ENCODE measurements around the gene NEMP1.

The NEMP1 gene

DNA sequence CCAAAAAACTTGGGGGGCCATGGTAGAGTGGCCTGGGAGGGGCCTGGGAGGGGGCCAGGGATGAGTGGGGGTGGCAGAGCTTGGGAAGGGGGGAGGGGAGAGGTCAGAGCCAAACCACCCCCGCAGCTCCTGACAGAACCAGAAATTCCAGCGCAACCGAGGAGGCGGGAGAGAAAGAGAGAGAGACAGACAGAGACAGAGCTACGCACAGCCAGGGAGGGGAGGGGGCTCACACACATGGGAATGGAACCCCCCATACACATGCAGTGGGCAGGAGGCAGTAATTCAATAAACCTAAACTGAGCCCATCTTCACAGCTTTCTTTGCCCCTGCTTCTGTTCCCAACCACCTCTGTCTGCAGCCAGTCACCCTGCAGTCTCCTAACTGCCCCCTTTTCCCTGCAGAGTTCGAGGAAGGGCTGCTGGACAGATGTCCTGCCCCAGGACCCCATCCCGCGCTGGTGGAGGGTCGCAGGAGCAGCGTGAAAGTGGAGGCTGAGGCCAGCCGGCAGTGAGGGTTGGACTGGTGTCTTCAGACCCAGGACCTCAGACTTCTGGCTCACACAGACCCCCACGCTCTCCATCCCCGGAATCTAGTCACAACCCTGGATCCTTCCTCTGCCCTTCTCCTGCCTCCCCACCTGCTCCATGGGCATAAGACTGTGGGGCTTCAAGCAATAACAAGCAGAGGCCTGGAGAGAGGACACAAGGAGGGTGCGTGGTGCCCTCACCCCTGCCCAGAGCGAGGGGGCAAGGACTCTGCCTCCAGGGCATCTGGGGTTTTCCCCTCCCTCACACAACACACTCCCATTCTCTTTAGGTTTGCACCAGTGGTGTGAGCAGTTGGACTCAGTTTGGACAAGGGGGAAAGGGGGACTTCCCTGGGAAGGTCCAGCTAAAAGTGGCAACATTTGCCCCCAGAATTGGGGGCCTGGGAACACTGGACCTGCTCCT, 15.9 kb upstream of the NEMP1 start:
- no peaks in the 10 kb centered on the region for H3K27me3 ChIP-seq (ENCODE audit: insufficient read depth, low read depth)
- no peak overlapping the region for H3K9ac ChIP-seq
- H3K4me2 ChIP-seq: no peak overlapping the region
- no peaks in the 10 kb centered on the region for H3K79me2 ChIP-seq (ENCODE audit: insufficient read depth, low read depth)
- H3K4me3 ChIP-seq (IDR thresholded peaks at IDR 0.05; ENCODE audit: insufficient read depth, low read depth, low read length): no peak overlapping the region
- no peaks in the 10 kb centered on the region for H3K36me3 ChIP-seq (ENCODE audit: insufficient read depth)
- no peak overlapping the region for H3K27ac ChIP-seq
- H3K4me1 ChIP-seq (ENCODE audit: low read depth, poor library complexity, severe bottlenecking): peaks cover 5% of the 10 kb centered on the region
- TF ChIP-seq, protein P1, sequence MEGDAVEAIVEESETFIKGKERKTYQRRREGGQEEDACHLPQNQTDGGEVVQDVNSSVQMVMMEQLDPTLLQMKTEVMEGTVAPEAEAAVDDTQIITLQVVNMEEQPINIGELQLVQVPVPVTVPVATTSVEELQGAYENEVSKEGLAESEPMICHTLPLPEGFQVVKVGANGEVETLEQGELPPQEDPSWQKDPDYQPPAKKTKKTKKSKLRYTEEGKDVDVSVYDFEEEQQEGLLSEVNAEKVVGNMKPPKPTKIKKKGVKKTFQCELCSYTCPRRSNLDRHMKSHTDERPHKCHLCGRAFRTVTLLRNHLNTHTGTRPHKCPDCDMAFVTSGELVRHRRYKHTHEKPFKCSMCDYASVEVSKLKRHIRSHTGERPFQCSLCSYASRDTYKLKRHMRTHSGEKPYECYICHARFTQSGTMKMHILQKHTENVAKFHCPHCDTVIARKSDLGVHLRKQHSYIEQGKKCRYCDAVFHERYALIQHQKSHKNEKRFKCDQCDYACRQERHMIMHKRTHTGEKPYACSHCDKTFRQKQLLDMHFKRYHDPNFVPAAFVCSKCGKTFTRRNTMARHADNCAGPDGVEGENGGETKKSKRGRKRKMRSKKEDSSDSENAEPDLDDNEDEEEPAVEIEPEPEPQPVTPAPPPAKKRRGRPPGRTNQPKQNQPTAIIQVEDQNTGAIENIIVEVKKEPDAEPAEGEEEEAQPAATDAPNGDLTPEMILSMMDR (conservative IDR thresholded peaks at IDR 0.05; ENCODE audit: low read depth, low read length): no peak
- no peak overlapping the region for H2AFZ ChIP-seq (ENCODE audit: low read depth)
- no peaks in the 10 kb centered on the region for H4K20me1 ChIP-seq (ENCODE audit: insufficient read depth)

DNA sequence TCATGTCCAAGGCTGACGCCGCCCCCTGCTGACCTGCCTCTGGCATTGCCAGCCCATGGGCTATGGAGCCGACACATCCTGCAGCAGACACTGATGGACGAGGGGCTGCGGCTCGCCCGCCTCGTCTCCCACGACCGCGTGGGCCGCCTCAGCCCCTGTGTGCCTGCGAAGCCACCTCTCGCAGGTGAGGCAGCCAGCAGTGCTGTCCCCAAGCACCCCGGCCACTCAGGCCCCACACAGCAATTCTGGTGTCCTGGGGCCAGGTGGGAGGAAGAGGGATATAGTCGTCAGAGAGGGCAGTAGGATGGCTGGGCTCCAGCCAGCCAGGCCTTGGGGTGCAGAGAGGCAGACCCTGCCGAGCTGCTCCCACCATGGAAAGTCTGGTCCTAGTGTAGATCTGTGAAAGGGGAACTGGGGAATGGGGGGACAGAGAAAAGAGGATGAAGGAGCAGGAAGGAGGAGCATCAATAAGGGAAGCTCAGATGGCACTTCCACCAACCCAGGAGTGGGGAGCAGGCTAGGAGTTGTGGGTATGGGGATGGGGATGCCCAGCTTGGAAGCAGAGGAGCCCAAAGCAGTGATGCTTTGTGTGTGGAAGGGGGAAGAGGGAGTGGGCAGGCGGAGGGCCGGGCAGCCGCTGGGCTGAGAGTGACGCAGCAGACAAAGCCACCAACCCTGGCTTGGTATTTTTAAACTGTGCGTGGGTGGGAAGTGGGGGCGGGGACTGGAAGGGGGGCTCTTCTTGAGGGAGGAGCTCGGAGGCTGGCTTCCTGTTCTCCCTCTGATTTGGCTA, 15.0 kb upstream of the NEMP1 start:
- Histone ChIP-seq H4K20me1 (ENCODE audit: insufficient read depth) (no peaks in the 10 kb centered on the region), H3K4me1 (ENCODE audit: low read depth, poor library complexity, severe bottlenecking) (peaks cover 6% of the 10 kb centered on the region), H3K4me3 (IDR thresholded peaks at IDR 0.05; ENCODE audit: insufficient read depth, low read depth, low read length) (no peak overlapping the region), H3K4me2 (no peak overlapping the region), H3K9ac (no peak overlapping the region), H3K36me3 (ENCODE audit: insufficient read depth) (no peaks in the 10 kb centered on the region), H3K27ac (no peak overlapping the region), H2AFZ (ENCODE audit: low read depth) (no peak overlapping the region), H3K79me2 (ENCODE audit: insufficient read depth, low read depth) (no peaks in the 10 kb centered on the region), H3K27me3 (ENCODE audit: insufficient read depth, low read depth) (no peaks in the 10 kb centered on the region)
- TF ChIP-seq, protein P1 (conservative IDR thresholded peaks at IDR 0.05; ENCODE audit: low read depth, low read length): peak; percentile 89

DNA sequence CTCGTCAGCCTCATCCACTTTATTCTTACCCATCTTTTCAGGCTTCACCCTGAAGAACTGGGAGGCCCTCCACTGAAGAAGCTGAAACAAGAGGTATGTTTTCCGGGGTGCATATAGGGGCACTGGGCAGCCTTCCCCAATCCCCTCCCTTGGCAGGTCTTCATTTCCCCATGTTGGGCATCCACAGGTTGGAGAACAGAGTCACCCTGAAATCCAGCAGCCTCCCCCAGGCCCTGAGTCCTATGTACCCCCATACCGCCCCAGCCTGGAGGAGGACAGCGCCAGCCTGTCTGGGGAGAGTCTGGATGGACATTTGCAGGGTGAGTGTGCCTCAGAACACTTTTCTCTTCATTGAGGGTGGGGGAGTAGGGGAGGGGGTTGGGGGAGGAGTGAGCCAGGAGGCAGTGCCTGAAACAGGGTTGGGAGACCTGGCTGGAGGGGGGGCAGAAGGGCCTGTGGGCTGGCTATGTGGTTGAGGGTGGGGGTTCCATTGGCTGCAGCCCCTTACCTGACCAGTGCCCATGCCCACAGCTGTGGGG, 14.4 kb upstream of the NEMP1 start:
- Histone ChIP-seq H2AFZ (ENCODE audit: low read depth) (no peak overlapping the region), H3K36me3 (ENCODE audit: insufficient read depth) (no peaks in the 10 kb centered on the region), H3K4me3 (IDR thresholded peaks at IDR 0.05; ENCODE audit: insufficient read depth, low read depth, low read length) (no peak overlapping the region), H4K20me1 (ENCODE audit: insufficient read depth) (no peaks in the 10 kb centered on the region), H3K27ac (no peak overlapping the region), H3K79me2 (ENCODE audit: insufficient read depth, low read depth) (no peaks in the 10 kb centered on the region), H3K4me1 (ENCODE audit: low read depth, poor library complexity, severe bottlenecking) (peaks cover 6% of the 10 kb centered on the region), H3K27me3 (ENCODE audit: insufficient read depth, low read depth) (no peaks in the 10 kb centered on the region), H3K9ac (no peak overlapping the region), H3K4me2 (no peak overlapping the region)
- TF ChIP-seq, protein P1 (conservative IDR thresholded peaks at IDR 0.05; ENCODE audit: low read depth, low read length): no peak

DNA sequence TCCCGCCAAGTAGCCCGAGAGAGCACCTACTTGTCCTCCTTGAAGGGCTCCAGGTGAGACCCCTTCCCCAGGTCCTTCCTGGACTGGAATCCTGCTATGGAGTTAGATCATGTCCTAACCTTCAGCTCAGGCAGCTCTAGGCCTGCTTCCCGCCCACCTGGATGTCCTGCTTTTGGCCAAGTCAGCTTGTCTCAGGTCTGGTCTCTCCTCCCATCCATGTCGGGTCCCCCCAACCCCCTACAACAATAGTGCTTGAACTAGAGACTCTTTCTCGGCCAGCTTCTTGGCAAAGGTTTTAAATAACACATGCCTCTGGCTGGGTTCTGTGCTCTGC, 13.9 kb upstream of the NEMP1 start:
- no peaks in the 10 kb centered on the region for H4K20me1 ChIP-seq (ENCODE audit: insufficient read depth)

More for the DNA sequence above, 13.9 kb upstream of the NEMP1 start:
- no peak overlapping the region for H3K27ac ChIP-seq
- no peak overlapping the region for H3K4me3 ChIP-seq (IDR thresholded peaks at IDR 0.05; ENCODE audit: insufficient read depth, low read depth, low read length)
- no peaks in the 10 kb centered on the region for H3K27me3 ChIP-seq (ENCODE audit: insufficient read depth, low read depth)
- no peak overlapping the region for H3K9ac ChIP-seq
- TF ChIP-seq, protein P1 (conservative IDR thresholded peaks at IDR 0.05; ENCODE audit: low read depth, low read length): no peak
- H2AFZ ChIP-seq (ENCODE audit: low read depth): no peak overlapping the region
- H3K4me2 ChIP-seq: no peak overlapping the region
- no peaks in the 10 kb centered on the region for H3K79me2 ChIP-seq (ENCODE audit: insufficient read depth, low read depth)
- peaks cover 6% of the 10 kb centered on the region for H3K4me1 ChIP-seq (ENCODE audit: low read depth, poor library complexity, severe bottlenecking)
- H3K36me3 ChIP-seq (ENCODE audit: insufficient read depth): no peaks in the 10 kb centered on the region

All from KMS-11 (cell line).